ENCODE measurements around the gene IGF1R.

The IGF1R gene

DNA sequence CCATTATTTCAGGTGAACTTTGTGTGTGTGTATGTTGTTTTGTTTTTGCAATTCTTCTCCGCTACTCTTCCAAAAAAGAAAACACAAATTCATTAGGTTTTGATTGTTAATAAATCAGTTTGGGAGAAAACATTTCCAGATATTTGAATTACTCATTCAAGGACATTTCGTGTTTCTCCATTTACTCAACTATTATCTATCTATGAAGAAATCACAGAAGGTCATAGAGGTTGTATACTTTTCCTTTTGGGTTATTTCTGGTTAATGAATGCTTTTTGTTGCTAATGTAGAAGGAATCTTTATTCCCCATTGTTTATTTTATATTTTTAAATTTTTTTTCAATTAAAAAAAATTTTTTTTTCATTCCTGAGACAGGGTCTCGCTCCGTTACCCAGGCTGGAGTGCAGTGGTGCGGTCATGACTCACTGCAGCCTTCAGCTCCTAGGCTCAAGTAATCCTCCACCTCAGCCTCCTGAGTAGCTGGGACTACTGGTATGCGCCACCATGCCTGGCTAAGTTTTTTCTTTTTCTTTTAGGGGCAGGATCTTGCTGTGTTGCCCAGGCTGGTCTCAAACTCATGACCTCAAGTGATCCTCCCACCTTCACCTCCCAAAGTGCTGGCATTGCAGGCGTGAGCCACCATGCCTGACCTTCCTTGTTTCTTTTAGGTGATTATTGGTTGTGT is 28.4 kb downstream of the IGF1R start:
- DNase-seq: no peak

DNA sequence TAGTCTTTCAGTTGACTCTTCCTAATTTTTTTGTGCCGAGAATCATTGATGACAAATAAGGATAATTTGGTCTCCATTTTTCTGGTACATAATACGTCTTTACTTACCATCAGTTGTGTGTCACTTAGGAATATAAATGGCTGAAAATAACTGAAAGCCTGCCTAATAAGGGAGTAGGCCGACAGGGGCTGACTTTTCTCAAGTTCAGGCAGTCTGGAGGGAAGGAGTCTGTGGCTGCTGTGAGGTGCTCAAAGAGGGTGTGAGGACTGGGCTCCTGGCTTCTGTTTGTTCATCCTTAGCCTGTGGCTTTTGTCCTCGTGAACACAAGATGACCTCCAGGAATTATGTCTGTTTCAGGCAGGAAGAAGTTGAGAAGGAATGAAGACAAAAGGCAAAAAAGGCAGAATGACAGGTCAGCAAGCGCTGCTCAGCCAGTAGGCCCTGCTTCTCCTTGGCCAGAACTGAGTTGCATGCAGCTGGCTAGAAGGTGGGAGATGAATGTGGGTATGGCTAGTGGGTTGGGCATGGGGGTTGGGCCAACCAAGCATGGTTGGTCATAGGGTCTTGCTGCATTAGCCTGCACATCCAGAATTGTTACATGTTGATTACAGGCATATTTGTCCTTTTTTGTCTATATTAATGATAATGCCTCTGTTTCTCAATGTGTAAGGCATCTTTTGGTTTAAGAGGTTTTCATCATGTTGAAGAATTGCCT is 29.2 kb downstream of the IGF1R start:
- no peak for DNase-seq

DNA sequence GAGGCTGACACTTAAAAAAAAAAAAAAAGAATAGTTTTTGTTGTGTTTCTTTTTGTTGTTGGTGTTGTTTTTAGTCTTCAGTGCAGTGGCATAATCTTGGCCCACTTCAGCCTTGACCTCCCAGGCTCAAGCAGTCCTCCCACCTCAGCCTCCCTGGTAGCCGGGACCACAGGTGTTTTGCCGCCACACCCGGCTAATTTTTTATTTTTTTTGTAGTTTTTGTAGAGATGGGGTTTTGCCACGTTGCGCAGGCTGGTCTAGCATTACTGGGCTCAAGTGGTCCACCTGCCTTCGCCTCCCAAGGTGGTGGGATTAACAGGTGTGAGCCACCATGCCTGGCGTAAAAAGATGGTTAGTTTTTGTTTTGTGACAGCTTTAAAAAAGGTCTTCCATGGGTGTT is 30.1 kb downstream of the IGF1R start:
- DNase-seq: no peak

DNA sequence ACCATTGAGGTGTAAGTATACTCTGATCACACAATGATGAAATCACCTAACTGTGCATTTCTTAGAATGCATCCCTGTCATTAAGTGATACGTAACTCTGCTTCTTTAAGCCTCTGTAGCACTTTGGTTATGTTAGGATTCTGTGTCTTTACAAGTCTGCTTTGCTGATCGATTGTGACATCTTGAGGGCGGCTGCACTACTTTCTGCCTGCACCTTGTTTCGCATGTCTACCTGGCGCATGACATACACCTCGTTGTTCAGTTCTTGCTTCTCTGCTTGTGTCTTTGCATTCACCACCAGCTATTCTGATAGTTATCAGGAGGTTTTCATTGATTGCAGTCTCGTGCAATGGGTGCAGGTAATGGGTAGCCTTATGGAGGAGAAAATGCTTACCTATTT is 32.7 kb downstream of the IGF1R start:
- no peak for DNase-seq

DNA sequence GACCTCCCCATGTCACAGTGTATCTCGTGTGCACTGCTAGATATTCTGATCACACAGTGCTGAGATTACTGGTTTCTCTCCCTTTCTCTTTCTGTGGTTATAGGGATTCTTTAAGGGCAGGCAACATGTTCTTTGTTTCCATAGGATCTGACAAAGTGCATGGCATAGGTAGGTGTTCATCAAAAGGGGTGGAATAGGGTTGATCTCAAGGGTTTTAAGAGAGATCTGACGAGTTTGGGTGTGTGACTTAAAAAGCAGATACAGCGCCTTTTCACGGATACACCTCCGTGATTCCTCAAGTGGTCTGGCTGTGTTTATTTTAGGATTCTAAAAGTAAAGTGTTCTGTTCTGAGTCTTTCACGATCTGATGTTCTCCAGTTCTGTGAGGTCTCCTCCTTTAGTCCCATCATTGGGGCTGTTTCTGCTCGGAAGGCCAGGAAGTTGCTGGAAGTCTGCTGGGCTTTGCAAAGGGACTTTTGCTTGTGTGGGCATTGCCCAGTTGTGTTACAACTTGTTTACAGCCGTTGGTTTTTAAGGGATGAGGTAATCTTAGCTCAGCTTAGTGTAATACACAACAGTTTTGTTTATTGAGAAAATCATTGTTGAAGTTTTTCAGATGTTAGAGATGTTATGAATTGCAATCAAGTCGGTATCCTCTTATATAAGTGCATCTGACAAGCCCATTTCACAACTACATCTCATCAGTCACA is 34.8 kb downstream of the IGF1R start:
- no peak for DNase-seq

DNA sequence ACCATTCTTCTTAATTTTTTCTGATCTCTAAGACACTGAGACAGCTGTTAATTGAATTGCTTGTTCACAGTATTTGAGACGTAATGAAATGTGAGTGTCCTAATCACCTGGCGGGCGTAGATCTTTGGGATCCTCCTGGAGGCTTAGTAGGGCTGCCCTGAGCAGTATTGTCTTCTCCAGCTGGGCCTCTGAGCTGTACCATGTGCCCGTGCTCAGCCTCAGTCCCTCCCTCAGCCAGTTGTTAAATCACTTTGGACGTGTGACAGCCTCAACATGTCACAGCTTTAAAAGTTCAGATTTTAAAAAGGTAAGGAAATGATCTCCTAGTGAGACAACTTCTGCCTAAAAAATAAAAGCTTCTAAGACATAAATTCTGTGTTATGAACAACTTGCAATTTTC is 35.5 kb downstream of the IGF1R start:
- no peak for DNase-seq

DNA sequence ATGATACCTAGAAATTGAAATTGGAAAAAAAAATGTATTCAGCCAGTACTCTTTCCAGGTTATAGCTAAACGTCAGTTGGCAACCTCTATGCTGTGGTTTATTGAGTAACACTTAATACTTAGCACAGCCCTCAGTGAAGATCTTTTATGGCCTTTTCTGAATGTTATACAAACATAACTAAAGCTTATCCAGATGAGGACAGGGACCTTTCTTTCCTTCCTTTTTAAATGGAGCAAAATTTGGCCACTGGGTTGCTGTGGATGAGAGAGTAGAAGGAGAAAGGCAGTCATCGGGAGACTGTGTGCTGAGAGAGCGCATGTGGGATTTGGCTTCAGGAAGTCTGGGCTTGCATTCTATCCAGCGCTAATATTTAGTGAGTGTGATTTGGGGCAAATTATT is 36.1 kb downstream of the IGF1R start:
- DNase-seq: no peak

DNA sequence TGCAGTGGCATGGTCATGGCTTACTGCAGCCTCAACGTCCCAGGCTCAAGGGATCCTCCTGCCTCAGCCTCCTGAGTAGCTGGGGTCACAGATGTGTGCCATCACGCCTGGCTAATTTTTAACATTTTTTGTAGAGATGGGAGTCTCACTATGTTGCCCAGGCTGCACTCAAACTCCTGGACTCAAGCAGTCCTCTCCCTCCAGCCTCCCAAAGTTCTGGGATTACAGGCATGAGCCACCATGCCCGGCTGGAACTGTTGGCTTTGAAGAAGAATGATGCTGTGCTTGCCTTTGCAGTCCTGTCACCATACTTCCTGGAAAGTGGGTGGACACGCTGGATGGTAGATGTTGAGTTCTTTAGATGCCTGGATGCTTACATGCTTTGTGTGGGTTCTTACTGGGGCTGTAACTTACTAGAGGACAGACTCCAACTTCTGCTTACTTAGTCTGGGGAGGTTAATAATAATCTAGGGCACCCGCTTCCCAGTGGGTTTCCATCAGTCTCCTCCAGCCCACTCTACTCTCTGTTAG is 36.7 kb downstream of the IGF1R start:
- no peak for DNase-seq

DNA sequence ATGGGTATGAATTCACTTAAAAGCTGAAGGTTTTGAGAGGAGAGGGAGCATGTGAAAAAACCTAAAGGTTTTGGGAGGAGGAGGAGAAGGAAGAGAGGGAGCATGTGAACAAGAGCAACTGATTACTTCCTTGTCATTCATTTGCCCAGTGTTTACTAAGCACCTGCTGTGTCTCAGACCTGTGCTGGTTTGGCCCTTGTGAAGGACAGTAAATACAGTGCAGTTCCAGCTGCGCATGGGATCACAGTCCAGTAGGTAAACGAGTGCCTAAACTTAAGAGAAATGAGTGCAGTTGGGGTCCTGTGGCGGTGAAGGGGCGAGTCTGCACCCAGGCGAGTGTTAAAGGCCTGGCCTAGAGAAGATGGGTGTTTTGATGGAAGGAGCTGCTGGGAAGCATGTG is 38.6 kb downstream of the IGF1R start:
- no peak for DNase-seq

DNA sequence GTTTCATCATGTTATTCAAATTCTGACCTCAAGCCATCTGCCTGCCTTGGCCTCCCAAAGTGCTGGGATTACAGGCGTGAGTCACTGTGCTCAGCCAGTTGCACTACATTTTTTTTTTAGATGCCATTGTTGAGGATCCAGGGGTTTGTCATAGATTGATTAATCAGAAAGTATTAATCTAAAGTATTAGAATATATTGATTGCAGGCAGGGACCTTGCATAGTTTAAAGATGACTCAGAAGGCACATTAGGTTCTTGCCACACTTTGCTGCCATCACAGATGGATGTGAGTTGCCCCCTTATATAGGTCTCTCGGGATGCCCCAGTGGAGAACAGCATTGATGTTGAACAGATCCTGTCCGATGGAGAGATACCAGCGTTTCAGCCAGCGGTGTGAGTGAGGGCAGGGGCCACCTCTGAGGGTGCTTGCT is 41.1 kb downstream of the IGF1R start:
- DNase-seq: no peak

DNA sequence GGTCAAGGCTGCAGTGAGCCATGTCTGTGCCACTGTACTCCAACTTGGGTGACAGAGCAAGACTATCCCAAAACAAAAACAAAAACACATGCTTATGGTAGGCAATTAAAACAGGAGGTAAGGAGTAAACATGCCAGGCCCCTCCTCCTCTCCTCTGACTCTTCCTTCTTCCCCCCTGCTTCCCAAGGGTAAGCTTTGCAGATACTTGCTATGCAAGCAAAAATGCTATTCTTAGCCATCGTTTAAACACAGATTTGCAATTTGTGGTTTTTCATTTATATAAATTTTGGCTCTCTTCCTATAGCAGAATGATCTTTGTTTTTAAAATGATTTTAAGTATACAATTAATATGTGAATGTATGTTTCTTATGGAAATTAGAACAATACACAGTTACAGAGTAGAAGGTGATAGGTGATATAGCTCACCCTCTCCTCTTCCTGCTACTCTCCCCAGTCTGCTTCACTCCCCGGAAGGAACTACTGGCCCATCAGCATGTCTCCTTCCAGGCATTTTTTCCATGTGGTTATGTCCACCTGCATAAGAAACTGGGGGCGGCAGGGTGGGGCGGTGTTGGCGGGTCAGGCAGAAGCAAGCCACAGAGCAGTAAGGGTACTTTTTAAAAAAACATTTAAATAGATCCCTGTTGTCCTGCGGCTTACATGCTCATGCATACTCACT is 42.1 kb downstream of the IGF1R start:
- no peak for DNase-seq

DNA sequence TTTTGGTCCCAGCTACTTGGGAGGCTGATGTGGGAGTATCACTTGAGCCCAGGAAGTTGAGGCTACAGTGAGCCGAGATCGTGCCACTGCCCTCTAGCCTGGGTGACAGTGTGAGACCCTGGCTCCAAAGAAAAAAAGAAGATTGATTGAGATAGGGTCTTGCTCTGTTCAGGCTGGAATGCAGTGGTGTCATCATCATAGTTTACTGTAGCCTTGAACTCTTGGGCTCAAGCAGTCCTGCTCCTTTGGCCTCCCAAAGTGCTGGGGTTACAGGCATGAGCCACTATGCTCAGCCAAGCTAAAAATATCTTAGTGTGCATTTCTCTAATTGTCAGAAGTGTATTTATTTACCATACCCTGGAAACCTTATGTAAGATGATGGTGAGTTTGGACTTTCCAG is 43.9 kb downstream of the IGF1R start:
- no peak for DNase-seq

DNA sequence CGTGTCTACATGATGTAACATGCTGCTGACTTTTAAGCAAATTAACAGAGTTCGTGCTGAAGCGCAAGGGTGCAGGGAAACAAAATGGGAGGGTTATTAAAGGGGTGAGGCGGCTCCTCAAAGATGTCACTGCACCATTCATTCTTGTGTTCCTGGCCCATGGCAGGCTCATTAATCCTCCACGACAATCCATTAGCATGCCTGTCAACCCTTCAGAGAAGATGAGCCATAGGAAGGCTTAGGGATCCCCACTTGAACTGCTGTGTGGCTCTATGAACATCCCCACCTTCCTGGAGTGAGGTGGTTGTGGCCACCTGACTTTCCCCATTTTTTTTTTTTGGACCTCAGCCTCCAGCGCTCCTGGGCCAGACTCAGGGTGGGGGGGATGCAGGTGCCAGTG is 45.8 kb downstream of the IGF1R start:
- no peak for DNase-seq

DNA sequence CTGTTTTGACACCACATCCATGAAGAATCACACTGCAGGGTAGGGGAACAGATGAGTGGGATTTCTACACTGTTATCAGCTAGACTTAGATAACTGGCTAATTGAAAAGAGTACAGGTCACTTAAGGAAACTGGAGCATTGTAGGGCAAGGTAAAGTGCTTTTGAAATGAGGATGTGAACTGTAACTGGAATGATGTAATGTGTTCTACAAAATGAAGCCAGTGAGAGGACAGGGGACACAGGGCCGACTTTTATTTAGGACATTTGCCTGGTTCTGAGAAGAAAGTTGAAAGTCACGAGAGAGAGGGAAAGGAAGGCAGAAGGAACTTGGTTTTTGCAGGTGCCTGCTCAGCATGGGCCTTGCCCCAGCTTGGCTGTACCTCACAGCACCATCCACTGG is 50.5 kb downstream of the IGF1R start:
- DNase-seq: no peak

DNA sequence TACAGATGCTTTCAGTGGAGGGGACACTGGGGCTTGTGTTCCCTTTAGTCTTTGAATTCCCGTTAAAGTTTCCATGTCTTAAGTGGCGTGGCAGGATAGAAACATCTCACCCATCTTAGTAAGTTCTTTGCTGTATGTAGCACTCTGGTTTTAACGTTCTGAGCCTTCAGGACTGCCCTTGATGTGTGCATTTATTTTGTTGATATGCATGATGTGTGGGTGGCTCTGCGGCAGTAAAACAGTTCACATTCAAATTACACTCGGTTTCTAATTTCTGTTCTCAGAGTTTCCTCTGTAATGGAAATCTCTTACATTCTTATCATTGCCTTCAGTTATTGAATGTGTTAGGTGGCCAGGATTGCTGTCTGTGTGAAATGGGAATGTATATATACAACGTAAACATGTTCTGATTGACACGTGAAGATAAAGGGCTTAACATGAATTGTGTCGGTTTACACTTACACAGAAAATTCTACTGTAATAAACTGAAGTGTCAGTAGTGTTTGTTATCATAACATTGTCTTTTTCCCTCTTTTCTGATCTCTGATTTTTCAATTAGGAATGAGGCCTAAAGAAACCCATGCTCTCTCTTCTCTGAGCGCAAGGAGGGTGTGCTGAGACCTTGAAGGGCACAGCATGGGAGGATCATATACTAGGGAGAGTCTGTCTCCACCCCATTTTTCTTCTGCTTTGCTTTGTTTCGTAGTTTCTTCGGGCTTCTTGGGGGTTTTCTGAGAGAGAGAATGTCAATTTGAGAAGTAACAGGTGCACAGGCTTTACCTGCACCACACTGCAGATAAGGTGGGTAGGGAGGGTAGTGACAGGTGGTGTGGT is 51.5 kb downstream of the IGF1R start:
- DNase-seq: no peak

DNA sequence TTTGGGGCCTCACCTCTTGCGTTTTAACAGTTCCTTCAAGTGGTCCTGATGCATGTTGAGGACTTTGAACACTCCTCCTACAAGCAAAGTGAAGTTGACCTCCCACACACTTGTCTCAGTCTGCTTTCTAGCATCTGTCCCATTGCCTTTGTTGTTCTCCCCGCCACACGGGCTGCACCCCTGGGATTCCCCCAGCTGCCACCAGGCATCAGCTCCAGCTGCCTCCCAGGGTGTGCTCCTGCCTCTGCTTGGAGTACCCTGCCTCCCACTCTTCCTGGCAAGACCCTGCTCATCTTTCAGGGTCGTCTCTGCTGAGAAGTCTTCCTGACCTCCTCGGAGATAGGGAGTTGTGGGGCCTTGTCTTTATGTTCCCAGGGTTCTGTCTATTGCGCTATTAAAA is 52.2 kb downstream of the IGF1R start:
- DNase-seq: no peak

DNA sequence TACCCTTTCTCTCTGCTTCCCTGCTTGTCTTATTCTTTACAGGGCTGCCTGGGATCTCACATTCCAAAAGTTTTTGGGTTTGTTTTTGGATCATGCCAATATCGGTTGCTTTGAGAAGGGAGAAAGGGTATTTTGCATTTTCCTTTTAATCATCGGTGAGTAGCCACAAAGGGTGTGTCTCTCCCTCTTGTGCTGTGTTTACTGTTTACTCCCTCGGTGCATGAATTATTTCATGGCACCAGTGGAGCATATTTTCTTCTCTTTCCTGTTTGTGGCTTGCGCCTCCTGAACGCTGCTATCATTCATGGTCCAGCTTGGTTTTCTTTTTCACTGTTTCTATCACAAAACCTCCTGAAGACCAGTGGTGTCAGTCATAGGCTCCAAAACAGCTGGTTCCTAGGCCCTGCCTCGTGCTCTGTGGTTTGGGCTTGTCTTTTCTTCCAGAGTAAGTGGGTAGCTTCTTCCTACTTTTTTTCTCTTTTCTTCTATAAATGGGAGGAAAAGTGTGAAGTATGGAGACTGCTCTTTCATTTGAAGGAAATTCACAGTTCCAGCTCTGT is 54.9 kb downstream of the IGF1R start:
- no peak for DNase-seq

DNA sequence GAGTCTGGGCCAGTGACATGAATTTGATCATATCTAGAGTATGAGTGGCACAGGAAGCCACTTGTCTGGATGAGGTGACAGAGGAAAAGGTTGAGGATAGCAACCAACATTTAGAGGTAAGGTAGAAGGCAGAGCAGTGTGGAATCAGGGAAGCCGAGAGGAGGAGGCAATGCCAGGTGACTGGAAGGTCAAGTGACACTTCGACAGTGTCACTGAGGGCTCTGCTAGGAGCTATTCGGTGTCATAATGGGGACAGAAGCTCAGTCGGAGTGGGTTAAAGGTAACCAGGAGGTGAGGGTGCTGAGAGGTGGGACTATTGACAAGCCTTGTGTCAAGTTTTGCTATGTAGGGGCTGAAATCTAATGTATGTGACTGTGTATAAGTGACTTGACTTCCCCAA is 56.7 kb downstream of the IGF1R start:
- DNase-seq: no peak

DNA sequence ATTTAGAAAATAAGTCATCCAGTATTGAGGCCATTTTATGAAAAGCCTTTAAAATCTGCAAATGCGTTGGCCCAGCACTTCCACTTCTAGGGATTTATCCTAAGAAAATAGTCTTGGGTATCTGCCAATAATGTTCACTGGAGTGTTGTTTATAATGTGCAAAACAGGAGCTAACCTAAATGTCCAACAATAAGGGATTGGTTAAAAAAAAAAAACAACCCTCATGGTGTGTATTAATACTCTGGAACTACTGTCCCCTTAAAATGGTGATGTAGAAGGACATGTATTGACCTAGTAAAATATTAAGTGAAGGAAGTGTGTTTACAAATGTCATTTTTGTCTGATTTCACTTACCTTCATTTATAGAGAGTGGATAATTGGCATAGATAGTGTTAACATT is 58.0 kb downstream of the IGF1R start:
- no peak for DNase-seq

DNA sequence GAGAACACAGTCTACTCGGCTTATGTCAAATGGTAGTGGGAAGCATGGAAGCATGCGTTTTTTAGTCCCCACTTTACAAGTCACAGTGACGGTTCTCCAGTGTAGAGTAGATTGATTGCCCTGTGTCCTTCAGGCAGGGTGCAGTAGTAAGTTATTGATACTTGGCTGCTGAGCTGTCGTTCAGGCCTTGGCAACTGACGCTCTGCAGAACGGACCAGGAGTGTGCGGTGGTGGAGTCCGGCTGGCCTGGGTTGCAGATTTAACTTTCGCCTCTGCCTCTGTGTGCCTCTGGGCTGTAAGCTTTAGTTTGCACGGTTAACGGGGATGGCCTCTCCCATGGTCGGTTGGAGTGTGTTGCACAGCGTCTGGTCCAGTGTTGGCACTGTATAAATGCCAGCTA is 58.6 kb downstream of the IGF1R start:
- no peak for DNase-seq

DNA sequence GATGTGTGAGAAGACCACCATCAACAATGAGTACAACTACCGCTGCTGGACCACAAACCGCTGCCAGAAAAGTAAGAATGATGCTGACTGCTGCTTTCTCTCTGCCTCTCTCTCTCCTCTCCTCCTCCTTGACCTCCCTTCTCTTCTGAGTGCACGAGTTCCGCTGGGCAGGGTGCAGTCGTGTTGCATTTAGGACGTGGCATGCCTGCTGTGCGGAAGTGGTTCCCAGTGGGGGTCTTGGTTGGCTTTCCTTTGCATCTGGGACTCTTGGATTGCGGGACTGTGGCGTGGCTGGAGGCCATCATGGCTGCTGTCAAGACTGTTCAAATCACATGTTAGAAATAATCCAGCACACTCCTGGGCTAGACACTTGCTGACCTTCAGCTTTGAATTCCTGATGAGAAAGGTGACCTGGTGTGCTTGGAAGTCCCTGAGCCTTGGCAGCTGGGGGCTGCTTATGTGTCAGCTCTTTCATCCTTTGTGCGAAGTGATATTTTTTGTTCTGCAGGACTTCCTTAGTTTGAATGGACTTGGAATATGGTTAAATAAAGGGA is 59.8 kb downstream of the IGF1R start:
- no peak for DNase-seq

DNA sequence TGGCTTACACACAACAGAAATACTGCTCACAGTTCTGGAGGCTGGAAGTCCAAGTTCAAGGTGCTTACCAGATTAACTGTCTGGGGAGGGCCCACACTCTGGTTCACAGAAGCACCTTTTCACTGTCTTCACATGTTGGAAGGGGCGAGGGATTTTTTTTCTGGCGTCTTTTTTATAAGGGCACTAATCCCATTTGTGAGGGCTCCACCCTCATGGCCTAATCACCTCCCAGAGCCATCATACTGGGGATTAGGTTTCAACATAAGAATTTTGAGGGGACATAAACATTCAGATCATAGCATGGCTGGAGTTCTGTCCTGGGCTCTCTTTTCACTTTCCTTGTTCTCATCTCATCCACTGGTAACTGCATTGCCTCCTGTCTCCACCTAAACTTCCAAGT is 63.5 kb downstream of the IGF1R start:
- no peak for DNase-seq

Data from NCI-H1092 (cell line).